PC-9 (cell line): ENCODE results near the gene SLC6A6.

Experiments used
- CTCF ChIP-seq: fragments of 200-600 bp; sonication (generic); conservative IDR thresholded peaks from 2 replicates; pipeline ENCODE4 v1.6.1; 2017; ENCODE audit warnings: mixed run types, antibody characterized with exemption, mild to moderate bottlenecking, moderate library complexity
- EZH2 ChIP-seq: fragments of 200-600 bp; sonication (generic); IDR thresholded peaks from 2 replicates; pipeline ENCODE4 v1.8.0; 2017; ENCODE audit warnings: antibody characterized with exemption, low read depth

GRCh38 chr3:14439501-14440167 is 37.2 kb downstream of the SLC6A6 start:
- TF ChIP-seq CTCF (no peak), EZH2 (no peak)
